ENCODE data around the gene ARHGAP8. TPM values are rescaled to one million over a fixed set of nuclear protein-coding genes. Genes with fewer than 3 reads are reported as not detected.

Gene ARHGAP8
- total RNA-seq, 1 donor from 2014 or later = 0.76 TPM

GRCh38 chr22:44724859-44725258 lies 27.5 kb upstream of the ARHGAP8 start:
- DNase-seq (ENCODE audit: extremely low read depth, low read depth, low spot score) = no peak

- no peak for DNase-seq (ENCODE audit: extremely low read depth, low read depth, low spot score)
Measured at GRCh38 chr22:44726439-44726838, 25.9 kb upstream of the ARHGAP8 start.

GRCh38 chr22:44727148-44727547 lies 25.2 kb upstream of the ARHGAP8 start:
- no peak for DNase-seq (ENCODE audit: extremely low read depth, low read depth, low spot score)

- no peak for DNase-seq (ENCODE audit: extremely low read depth, low read depth, low spot score)
Measured at GRCh38 chr22:44727709-44728108, 24.7 kb upstream of the ARHGAP8 start.

- DNase-seq (ENCODE audit: extremely low read depth, low read depth, low spot score) = no peak
Measured at GRCh38 chr22:44728761-44729324, 23.5 kb upstream of the ARHGAP8 start.

- DNase-seq (ENCODE audit: extremely low read depth, low read depth, low spot score) = no peak
Measured at GRCh38 chr22:44729391-44730021, 22.9 kb upstream of the ARHGAP8 start.

GRCh38 chr22:44730022-44730393 lies 22.4 kb upstream of the ARHGAP8 start:
- DNase-seq (ENCODE audit: extremely low read depth, low read depth, low spot score) = no peak

GRCh38 chr22:44730490-44731356 lies 21.7 kb upstream of the ARHGAP8 start:
- DNase-seq (ENCODE audit: extremely low read depth, low read depth, low spot score) = no peak

GRCh38 chr22:44731357-44731970 lies 20.9 kb upstream of the ARHGAP8 start:
- no peak for DNase-seq (ENCODE audit: extremely low read depth, low read depth, low spot score)

GRCh38 chr22:44732017-44732561 lies 20.3 kb upstream of the ARHGAP8 start:
- DNase-seq (ENCODE audit: extremely low read depth, low read depth, low spot score) = no peak

- DNase-seq (ENCODE audit: extremely low read depth, low read depth, low spot score) = no peak
Measured at GRCh38 chr22:44732661-44733060, 19.7 kb upstream of the ARHGAP8 start.

GRCh38 chr22:44733426-44734106 lies 18.8 kb upstream of the ARHGAP8 start:
- DNase-seq (ENCODE audit: extremely low read depth, low read depth, low spot score) = no peak

GRCh38 chr22:44734278-44734677 lies 18.1 kb upstream of the ARHGAP8 start:
- no peak for DNase-seq (ENCODE audit: extremely low read depth, low read depth, low spot score)

GRCh38 chr22:44734801-44735517 lies 17.4 kb upstream of the ARHGAP8 start:
- no peak for DNase-seq (ENCODE audit: extremely low read depth, low read depth, low spot score)

GRCh38 chr22:44735518-44736428 lies 16.6 kb upstream of the ARHGAP8 start:
- no peak for DNase-seq (ENCODE audit: extremely low read depth, low read depth, low spot score)

- no peak for DNase-seq (ENCODE audit: extremely low read depth, low read depth, low spot score)
Measured at GRCh38 chr22:44736581-44737405, 15.6 kb upstream of the ARHGAP8 start.

GRCh38 chr22:44737406-44738346 lies 14.7 kb upstream of the ARHGAP8 start:
- DNase-seq (ENCODE audit: extremely low read depth, low read depth, low spot score) = no peak

Data from glomerular endothelial cell (primary cell).